Gastrocnemius medialis (tissue), 4 donors: ENCODE results near the gene KDM4C. TPM values are rescaled to one million over a fixed set of nuclear protein-coding genes. Genes with fewer than 3 reads are reported as not detected.

Source experiments
- ATAC-seq, 2 donors: fragments of 150-250 bp; one replicate each; pipeline ENCODE4 v1.9.1; 2016
- DNase-seq, 2 donors: peaks; one replicate each; pipeline ENCODE4 v3.0.0-alpha.2; 2019
- H3K27ac ChIP-seq, 4 donors: fragments of 200-600 bp; sonication (generic); 1 replicate in 1 of 4; 2 replicates in 3 of 4; pipeline ENCODE4 v1.5.1; 2016 to 2018; ENCODE audit warnings: mild to moderate bottlenecking in 2 of 4, moderate library complexity in 1 of 4
- H3K27me3 ChIP-seq, 3 donors: fragments of 200-600 bp; sonication (generic) in 2 of 3; 1 replicate in 1 of 3; 2 replicates in 2 of 3; pipeline versions ENCODE4 v1.5.1 to v1.6.0; 2016 to 2019; ENCODE audit warnings: mild to moderate bottlenecking in 1 of 3, moderate library complexity in 1 of 3
- H3K36me3 ChIP-seq, 2 donors: fragments of 200-600 bp; sonication (generic) in 1 of 2; one replicate each; pipeline ENCODE4 v1.5.1; 2017 to 2018
- H3K4me1 ChIP-seq, 2 donors: fragments of 200-600 bp; sonication (generic) in 1 of 2; one replicate each; pipeline ENCODE4 v1.5.1; 2016 to 2017; ENCODE audit warnings: mild to moderate bottlenecking in 2 of 2
- H3K4me3 ChIP-seq, 4 donors: fragments of 200-600 bp; sonication (generic) in 3 of 4; 1 replicate in 1 of 4; 2 replicates in 3 of 4; pipeline ENCODE4 v1.5.1; 2016 to 2019; ENCODE audit warnings: mild to moderate bottlenecking in 2 of 4
- H3K9me3 ChIP-seq, 3 donors: fragments of 200-600 bp; sonication (generic) in 2 of 3; 1 replicate in 1 of 3; 2 replicates in 2 of 3; pipeline ENCODE4 v1.5.1; 2016 to 2019
- CTCF ChIP-seq, 5 experiments: fragments of 450-650 bp in 3 of 5; fragments of 200-600 bp in 2 of 5; sonication (generic) in 2 of 5; IDR thresholded peaks in 4 of 5; conservative IDR thresholded peaks in 1 of 5; 1 replicate in 4 of 5; 2 replicates in 1 of 5; pipeline ENCODE4 v1.5.1; 2016 to 2019; ENCODE audit warnings: antibody characterized with exemption in 5 of 5, mild to moderate bottlenecking in 3 of 5, moderate library complexity in 3 of 5
- POLR2A ChIP-seq, 2 donors: fragments of 450-650 bp; IDR thresholded peaks; one replicate each; pipeline ENCODE4 v1.6.1; 2017; ENCODE audit warnings: antibody characterized with exemption in 2 of 2, mild to moderate bottlenecking in 2 of 2, moderate library complexity in 2 of 2
- in situ Hi-C, 4 donors: fragments of 200-750 bp; cut with MboI; loops; one replicate each; pipeline versions ENCODE4 v1.15.0 to v1.8.0; 2017; ENCODE audit warnings: low sequenced_read_pairs in 4 of 4
- intact Hi-C: fragments of 100-400 bp; cut with DNase I; formaldehyde crosslinking; loops from one replicate; pipeline ENCODE4 v1.15.1; 2023; ENCODE audit warnings: low total_unique reads
- total RNA-seq, 4 donors: library from RNA; depleted of rRNA; stranded (reverse); fragments of >200 nt; gene quantifications; one replicate each; pipeline versions ENCODE4 v1.1.0 to v1.2.3, GENCODE V29; 2016

Gene KDM4C
- total RNA-seq, 4 donors from 2014 or later, result 7.7 to 23.3 (median 10.0) TPM

- Histone ChIP-seq H3K27ac (no peak overlapping the region), H3K36me3 (no peaks in the 10 kb centered on the region), H3K4me1 (peaks cover 6 to 8% of the 10 kb centered on the region in 2 donors), H3K9me3 (no peaks in the 10 kb centered on the region), H3K27me3 (no peaks in the 10 kb centered on the region), H3K4me3 (no peak overlapping the region)
- intact Hi-C loops (no loop called here), in situ Hi-C loops (no loop called here)
- no peak for ATAC-seq
- no peak for DNase-seq
- TF ChIP-seq CTCF (IDR thresholded peaks at IDR 0.05 in 4 of 5, conservative IDR thresholded peaks at IDR 0.05 in 1 of 5) (no peak), POLR2A (IDR thresholded peaks at IDR 0.05) (no peak)
These were observed 171.9 kb downstream of the KDM4C start for GRCh38 chr9:6929441-6930215.

- Histone ChIP-seq H3K4me3 (no peak overlapping the region), H3K4me1 (peaks cover 6 to 8% of the 10 kb centered on the region in 2 donors), H3K27me3 (no peaks in the 10 kb centered on the region), H3K9me3 (no peaks in the 10 kb centered on the region), H3K27ac (no peak overlapping the region), H3K36me3 (no peaks in the 10 kb centered on the region)
- TF ChIP-seq POLR2A (IDR thresholded peaks at IDR 0.05) (no peak), CTCF (IDR thresholded peaks at IDR 0.05 in 4 of 5, conservative IDR thresholded peaks at IDR 0.05 in 1 of 5) (no peak)
- DNase-seq (no peak), ATAC-seq (no peak)
- intact Hi-C loops, result no loop called here
- in situ Hi-C loops, result no loop called here
These were observed 173.1 kb downstream of the KDM4C start for GRCh38 chr9:6930827-6931226.

GRCh38 chr9:6931913-6932312, 174.1 kb downstream of the KDM4C start:
- peak in 1 of 2 donors; percentile 99 for ATAC-seq
- Histone ChIP-seq H3K27ac (peak overlapping the region in 3 of 4 donors; percentile 36 to 76 (median 59)), H3K4me1 (peaks cover 6 to 8% of the 10 kb centered on the region in 2 donors), H3K9me3 (no peaks in the 10 kb centered on the region), H3K27me3 (no peaks in the 10 kb centered on the region), H3K4me3 (peak overlapping the region in 1 of 4 donors; percentile 9), H3K36me3 (no peaks in the 10 kb centered on the region)
- DNase-seq, result peak in 1 of 2 donors; percentile 83
- no peak for TF ChIP-seq POLR2A (IDR thresholded peaks at IDR 0.05)
- no peak for TF ChIP-seq CTCF (IDR thresholded peaks at IDR 0.05 in 4 of 5, conservative IDR thresholded peaks at IDR 0.05 in 1 of 5)
- intact Hi-C loops (no loop called here), in situ Hi-C loops (no loop called here)

- H3K27ac ChIP-seq, result no peak overlapping the region
- TF ChIP-seq POLR2A (IDR thresholded peaks at IDR 0.05) (no peak), CTCF (IDR thresholded peaks at IDR 0.05 in 4 of 5, conservative IDR thresholded peaks at IDR 0.05 in 1 of 5) (no peak)
- H3K9me3 ChIP-seq, result no peaks in the 10 kb centered on the region
- in situ Hi-C loops (no loop called here), intact Hi-C loops (no loop called here)
- H3K4me3 ChIP-seq, result no peak overlapping the region
- no peaks in the 10 kb centered on the region for H3K36me3 ChIP-seq
- DNase-seq (no peak), ATAC-seq (no peak)
- peaks cover 3 to 4% of the 10 kb centered on the region in 2 donors for H3K4me1 ChIP-seq
- H3K27me3 ChIP-seq, result no peaks in the 10 kb centered on the region
These were observed 178.3 kb downstream of the KDM4C start for GRCh38 chr9:6936103-6936502.
